Peyer's patch (tissue), 4 donors: ENCODE measurements around the gene TCAP.

Experiments
- POLR2A ChIP-seq, 2 donors: fragments of 450-650 bp; IDR thresholded peaks; one replicate each; pipeline ENCODE4 v1.5.1; 2017; ENCODE audit warnings: antibody characterized with exemption in 2 of 2, mild to moderate bottlenecking in 2 of 2, moderate library complexity in 2 of 2
- TF ChIP-seq, protein P1 (sequence below), 6 experiments: fragments of 450-650 bp in 4 of 6; fragments of 200-600 bp in 2 of 6; sonication (generic) in 1 of 6; IDR thresholded peaks; one replicate each; pipeline ENCODE4 v1.5.1; 2017 to 2019; ENCODE audit warnings: antibody characterized with exemption in 6 of 6, mild to moderate bottlenecking in 3 of 6, moderate library complexity in 1 of 6

DNA sequence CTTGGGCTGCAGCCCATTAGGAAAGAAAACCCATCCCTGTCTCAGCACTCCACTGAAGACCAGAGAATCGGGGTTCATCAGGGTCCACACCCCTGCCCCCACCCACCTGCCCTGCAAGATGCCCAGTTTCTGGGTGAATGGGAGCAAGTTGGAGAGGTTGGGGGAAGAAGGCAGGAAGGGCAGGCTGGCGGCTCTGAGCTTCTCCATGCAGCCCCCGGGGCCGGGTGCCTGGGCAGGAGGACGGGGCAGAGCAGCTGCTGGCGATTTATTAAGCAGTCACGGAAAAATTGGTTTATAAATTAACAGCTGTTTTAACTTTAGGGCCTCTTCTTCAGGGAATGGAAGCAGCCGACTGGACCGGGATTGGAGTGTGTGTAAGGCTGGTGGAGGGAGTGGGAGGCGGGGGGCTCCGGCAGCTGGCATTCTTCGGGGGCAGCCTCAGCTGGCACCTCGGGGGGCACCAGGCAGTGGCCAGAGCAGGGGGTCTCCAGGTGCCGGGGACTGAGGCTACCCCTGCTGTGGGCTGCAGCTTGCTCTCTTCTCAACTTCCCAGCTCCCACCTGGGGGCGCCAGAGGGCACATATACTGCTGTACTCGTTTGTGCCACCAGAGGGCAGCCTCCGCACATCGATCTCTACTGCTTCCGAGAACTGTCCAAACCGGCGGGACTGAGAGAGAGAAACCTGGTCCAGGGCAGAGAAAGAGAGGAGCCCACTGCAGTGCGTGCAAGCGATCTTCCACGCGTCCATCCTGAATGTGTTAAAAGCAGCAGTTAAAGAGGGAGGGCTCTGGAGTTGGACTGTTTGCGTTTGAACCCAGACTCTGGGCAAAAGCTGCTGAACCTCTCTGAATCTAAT is 43.4 kb upstream of the TCAP start:
- TF ChIP-seq, protein P1, sequence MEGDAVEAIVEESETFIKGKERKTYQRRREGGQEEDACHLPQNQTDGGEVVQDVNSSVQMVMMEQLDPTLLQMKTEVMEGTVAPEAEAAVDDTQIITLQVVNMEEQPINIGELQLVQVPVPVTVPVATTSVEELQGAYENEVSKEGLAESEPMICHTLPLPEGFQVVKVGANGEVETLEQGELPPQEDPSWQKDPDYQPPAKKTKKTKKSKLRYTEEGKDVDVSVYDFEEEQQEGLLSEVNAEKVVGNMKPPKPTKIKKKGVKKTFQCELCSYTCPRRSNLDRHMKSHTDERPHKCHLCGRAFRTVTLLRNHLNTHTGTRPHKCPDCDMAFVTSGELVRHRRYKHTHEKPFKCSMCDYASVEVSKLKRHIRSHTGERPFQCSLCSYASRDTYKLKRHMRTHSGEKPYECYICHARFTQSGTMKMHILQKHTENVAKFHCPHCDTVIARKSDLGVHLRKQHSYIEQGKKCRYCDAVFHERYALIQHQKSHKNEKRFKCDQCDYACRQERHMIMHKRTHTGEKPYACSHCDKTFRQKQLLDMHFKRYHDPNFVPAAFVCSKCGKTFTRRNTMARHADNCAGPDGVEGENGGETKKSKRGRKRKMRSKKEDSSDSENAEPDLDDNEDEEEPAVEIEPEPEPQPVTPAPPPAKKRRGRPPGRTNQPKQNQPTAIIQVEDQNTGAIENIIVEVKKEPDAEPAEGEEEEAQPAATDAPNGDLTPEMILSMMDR (IDR thresholded peaks at IDR 0.05): peak; percentile 98 to 100 (median 100)
- no peak for TF ChIP-seq POLR2A (IDR thresholded peaks at IDR 0.05)
